ENCODE data around the gene TNS1.

- TF ChIP-seq ATF2 (CRISPR knock-in tag; IDR thresholded peaks at IDR 0.05; ENCODE audit: borderline replicate concordance, low read depth) (no peak), CTCF (IDR thresholded peaks at IDR 0.05) (no peak), CREM (CRISPR knock-in tag; IDR thresholded peaks at IDR 0.05) (no peak), JUN (CRISPR knock-in tag; IDR thresholded peaks at IDR 0.05) (no peak), TEAD4 (CRISPR knock-in tag; IDR thresholded peaks at IDR 0.05) (no peak), FOXJ3 (CRISPR knock-in tag; IDR thresholded peaks at IDR 0.05; ENCODE audit: borderline replicate concordance) (no peak), EMX1 (CRISPR knock-in tag; IDR thresholded peaks at IDR 0.05) (no peak), E2F4 (CRISPR knock-in tag; IDR thresholded peaks at IDR 0.05; ENCODE audit: borderline replicate concordance, low read depth) (no peak)
- TF ChIP-seq, protein P1, sequence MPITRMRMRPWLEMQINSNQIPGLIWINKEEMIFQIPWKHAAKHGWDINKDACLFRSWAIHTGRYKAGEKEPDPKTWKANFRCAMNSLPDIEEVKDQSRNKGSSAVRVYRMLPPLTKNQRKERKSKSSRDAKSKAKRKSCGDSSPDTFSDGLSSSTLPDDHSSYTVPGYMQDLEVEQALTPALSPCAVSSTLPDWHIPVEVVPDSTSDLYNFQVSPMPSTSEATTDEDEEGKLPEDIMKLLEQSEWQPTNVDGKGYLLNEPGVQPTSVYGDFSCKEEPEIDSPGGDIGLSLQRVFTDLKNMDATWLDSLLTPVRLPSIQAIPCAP (CRISPR knock-in tag; IDR thresholded peaks at IDR 0.05), result no peak
Measured at GRCh38 chr2:217806482-217806765, 196.4 kb downstream of the TNS1 start.

Measured in WTC11 (cell line).